Measurements from ENCODE around the gene AHSP. TPM values are rescaled to one million over a fixed set of nuclear protein-coding genes. Genes with fewer than 3 reads are reported as not detected.

Gene AHSP
- total RNA-seq, 1 experiment from 2014 or later = not detected

DNA sequence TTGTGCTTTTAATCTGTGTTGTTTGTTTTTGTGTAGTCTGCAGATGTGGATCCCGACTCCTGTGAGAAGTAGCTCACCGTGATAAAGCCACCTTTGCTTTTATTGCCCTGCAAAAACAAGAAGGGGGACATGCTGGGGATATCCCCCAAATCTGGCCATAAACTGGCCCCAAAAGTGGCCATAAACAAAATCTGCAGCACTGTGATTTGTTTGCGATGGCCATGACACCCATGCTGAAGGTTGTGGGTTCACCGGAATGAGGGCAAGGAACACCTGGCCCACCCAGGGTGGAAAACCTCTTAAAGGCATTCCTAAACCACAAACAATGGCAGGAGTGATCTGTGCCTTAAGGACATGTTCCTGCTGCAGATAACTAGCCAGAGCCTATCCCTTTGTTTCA is 15.1 kb downstream of the AHSP start:
- CTCF ChIA-PET = no interaction called here
- Histone ChIP-seq H3K9me3 (ENCODE audit: low read depth, low read length, poor library complexity, severe bottlenecking) (no peaks in the 10 kb centered on the region), H3K4me1 (ENCODE audit: insufficient read depth, low read length, poor library complexity, severe bottlenecking) (no peaks in the 10 kb centered on the region), H3K27me3 (replicated peaks; ENCODE audit: insufficient read depth, low read depth, low read length, poor library complexity) (peaks cover 30% of the 10 kb centered on the region), H3K36me3 (ENCODE audit: insufficient read depth, low read length, poor library complexity, severe bottlenecking) (no peaks in the 10 kb centered on the region), H3K4me3 (ENCODE audit: low read depth, low read length, poor library complexity, severe bottlenecking) (no peak overlapping the region), H3K27ac (ENCODE audit: low read depth, low read length, poor library complexity, severe bottlenecking) (no peak overlapping the region)
- no peak for TF ChIP-seq EZH2 (IDR thresholded peaks at IDR 0.05; ENCODE audit: borderline replicate concordance, low read depth, low read length, poor library complexity, severe bottlenecking)
- TF ChIP-seq, protein P1, sequence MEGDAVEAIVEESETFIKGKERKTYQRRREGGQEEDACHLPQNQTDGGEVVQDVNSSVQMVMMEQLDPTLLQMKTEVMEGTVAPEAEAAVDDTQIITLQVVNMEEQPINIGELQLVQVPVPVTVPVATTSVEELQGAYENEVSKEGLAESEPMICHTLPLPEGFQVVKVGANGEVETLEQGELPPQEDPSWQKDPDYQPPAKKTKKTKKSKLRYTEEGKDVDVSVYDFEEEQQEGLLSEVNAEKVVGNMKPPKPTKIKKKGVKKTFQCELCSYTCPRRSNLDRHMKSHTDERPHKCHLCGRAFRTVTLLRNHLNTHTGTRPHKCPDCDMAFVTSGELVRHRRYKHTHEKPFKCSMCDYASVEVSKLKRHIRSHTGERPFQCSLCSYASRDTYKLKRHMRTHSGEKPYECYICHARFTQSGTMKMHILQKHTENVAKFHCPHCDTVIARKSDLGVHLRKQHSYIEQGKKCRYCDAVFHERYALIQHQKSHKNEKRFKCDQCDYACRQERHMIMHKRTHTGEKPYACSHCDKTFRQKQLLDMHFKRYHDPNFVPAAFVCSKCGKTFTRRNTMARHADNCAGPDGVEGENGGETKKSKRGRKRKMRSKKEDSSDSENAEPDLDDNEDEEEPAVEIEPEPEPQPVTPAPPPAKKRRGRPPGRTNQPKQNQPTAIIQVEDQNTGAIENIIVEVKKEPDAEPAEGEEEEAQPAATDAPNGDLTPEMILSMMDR (conservative IDR thresholded peaks at IDR 0.05; ENCODE audit: low read depth, low read length) = no peak
- intact Hi-C loops (cut with micrococcal nuclease; ENCODE audit: unreplicated experiment) = no loop called here
- no peak for DNase-seq (ENCODE audit: low spot score)
- BruUV-seq (replicated peaks) = no TSS peak
- POLR2A ChIA-PET (ENCODE audit: low non-redundant PET) = no interaction called here

DNA sequence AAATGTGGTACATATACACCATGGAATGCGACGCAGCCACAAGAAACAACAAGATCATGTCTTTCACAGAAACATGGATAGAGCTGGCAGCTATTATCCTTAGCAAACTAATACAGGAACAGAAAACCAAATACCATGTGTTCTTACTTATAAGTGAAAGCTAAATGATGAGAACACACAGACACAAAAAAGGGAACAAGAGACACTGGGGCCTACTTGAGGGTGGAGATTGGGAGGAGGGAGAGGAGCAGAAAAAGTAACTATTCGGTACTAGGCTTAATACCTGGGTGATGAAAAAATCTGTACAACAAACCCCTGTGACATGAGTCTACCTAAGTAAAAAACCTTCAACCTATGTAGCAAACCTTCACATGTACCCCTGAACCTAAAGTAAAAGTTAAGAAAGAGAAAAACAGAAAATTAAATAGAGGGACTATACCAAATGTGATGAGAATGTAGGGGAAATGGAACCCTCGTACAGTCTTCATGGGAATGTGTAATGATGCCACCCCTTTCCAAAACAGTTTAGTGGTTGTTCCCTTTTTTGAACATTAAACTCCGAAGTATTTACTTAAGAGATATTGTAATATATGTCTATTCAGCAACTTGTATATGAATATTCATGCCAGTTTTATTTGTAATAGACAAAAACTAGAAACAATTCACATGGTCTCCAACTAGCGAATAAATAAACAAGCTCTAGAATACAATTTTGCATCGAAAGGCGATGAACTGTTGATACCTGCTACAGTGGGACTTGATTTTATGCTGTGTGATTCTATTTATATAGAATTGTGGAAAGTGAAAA is 33.9 kb downstream of the AHSP start:
- BruUV-seq (replicated peaks) = no TSS peak
- H3K4me3 ChIP-seq (ENCODE audit: low read depth, low read length, poor library complexity, severe bottlenecking) = no peak overlapping the region
- CTCF ChIA-PET = no interaction called here
- H3K4me1 ChIP-seq (ENCODE audit: insufficient read depth, low read length, poor library complexity, severe bottlenecking) = no peaks in the 10 kb centered on the region
- no peak for DNase-seq (ENCODE audit: low spot score)
- intact Hi-C loops (cut with micrococcal nuclease; ENCODE audit: unreplicated experiment) = no loop called here
- no peak overlapping the region for H3K27ac ChIP-seq (ENCODE audit: low read depth, low read length, poor library complexity, severe bottlenecking)
- no peaks in the 10 kb centered on the region for H3K36me3 ChIP-seq (ENCODE audit: insufficient read depth, low read length, poor library complexity, severe bottlenecking)
- POLR2A ChIA-PET (ENCODE audit: low non-redundant PET) = no interaction called here
- no peaks in the 10 kb centered on the region for H3K9me3 ChIP-seq (ENCODE audit: low read depth, low read length, poor library complexity, severe bottlenecking)
- peaks cover 25% of the 10 kb centered on the region for H3K27me3 ChIP-seq (replicated peaks; ENCODE audit: insufficient read depth, low read depth, low read length, poor library complexity)
- TF ChIP-seq EZH2 (IDR thresholded peaks at IDR 0.05; ENCODE audit: borderline replicate concordance, low read depth, low read length, poor library complexity, severe bottlenecking) = no peak
- TF ChIP-seq, protein P1 (conservative IDR thresholded peaks at IDR 0.05; ENCODE audit: low read depth, low read length) = no peak

DNA sequence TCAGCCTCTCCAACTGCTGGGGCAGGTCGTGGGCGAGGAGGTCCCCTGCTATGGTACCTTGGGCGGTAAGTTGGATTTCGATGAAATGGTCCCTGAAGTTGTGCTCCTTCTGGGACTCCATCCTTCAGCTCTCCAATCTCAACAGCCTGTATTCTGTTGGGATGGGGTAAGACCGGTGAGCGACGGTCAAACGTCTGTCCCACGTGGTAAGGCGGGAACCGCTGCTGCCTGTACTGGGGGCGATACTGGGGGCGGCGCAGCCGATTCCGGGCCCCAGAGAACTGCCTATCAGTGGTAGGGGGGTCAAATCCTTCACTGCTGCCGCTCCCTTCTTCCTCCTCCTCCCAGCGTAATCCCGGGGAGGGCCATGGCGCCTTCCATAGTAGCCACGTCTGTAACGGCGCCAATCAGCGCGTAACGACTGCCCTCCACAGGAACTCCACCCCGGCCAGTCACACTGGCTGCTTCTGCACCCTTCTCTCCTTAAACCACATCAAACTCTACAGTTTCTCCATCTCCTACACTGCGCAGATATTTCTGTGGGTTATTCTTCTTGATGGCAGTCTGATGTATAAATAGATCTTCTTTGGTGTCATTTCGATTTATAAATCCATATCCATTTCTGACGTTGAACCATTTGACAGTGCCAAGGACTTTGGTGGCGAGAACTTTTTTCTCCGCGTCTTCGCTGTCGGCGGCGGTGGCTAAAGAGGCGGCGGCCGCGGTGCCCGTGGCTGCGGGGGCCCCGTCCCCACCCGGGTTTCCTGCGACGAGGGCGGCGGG is 41.1 kb downstream of the AHSP start:
- intact Hi-C loops (cut with micrococcal nuclease; ENCODE audit: unreplicated experiment) = no loop called here
- Histone ChIP-seq H3K27ac (ENCODE audit: low read depth, low read length, poor library complexity, severe bottlenecking) (no peak overlapping the region), H3K4me1 (ENCODE audit: insufficient read depth, low read length, poor library complexity, severe bottlenecking) (no peaks in the 10 kb centered on the region), H3K4me3 (ENCODE audit: low read depth, low read length, poor library complexity, severe bottlenecking) (no peak overlapping the region), H3K36me3 (ENCODE audit: insufficient read depth, low read length, poor library complexity, severe bottlenecking) (no peaks in the 10 kb centered on the region), H3K9me3 (ENCODE audit: low read depth, low read length, poor library complexity, severe bottlenecking) (no peaks in the 10 kb centered on the region), H3K27me3 (replicated peaks; ENCODE audit: insufficient read depth, low read depth, low read length, poor library complexity) (peaks cover 76% of the 10 kb centered on the region)
- no peak for DNase-seq (ENCODE audit: low spot score)
- ChIA-PET POLR2A (ENCODE audit: low non-redundant PET) (no interaction called here), CTCF (no interaction called here)
- TF ChIP-seq EZH2 (IDR thresholded peaks at IDR 0.05; ENCODE audit: borderline replicate concordance, low read depth, low read length, poor library complexity, severe bottlenecking) = peak; percentile 71
- TF ChIP-seq, protein P1 (conservative IDR thresholded peaks at IDR 0.05; ENCODE audit: low read depth, low read length) = no peak
- BruUV-seq (replicated peaks) = no TSS peak
